ENCODE measurements around the gene SLC6A6. TPM values are rescaled to one million over a fixed set of nuclear protein-coding genes. Genes with fewer than 3 reads are reported as not detected.

SLC6A6 gene
- total RNA-seq, 1 experiment from 2014 or later = 72.6 TPM

DNA sequence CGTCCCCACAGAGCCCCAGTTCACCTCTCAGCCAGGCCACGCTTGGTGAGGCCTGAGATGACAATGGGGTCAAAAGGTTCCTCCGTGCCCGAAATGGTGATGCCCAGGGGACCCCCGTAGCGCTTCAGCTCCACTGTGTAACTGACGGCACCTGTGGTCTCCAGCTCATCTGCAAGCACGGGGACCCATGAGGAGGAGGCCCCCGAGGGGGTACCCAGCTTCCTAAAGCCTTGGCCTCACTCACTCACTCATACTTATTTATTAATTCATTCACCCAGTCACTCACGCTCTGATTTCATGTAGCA is 107.3 kb downstream of the SLC6A6 start:
- Histone ChIP-seq H2BK15ac (ENCODE audit: low read depth, low read length) (no peak overlapping the region), H3K27me3 (ENCODE audit: insufficient read depth, low read length) (no peaks in the 10 kb centered on the region), H3K23me2 (ENCODE audit: insufficient read length, low read depth, low read length, poor library complexity, severe bottlenecking) (no peaks in the 10 kb centered on the region), H3T11ph (ENCODE audit: low read length) (no peak overlapping the region), H3K79me2 (ENCODE audit: insufficient read depth, low read length) (no peaks in the 10 kb centered on the region), H3K9ac (ENCODE audit: extremely low read depth, insufficient read length, low read length) (no peak overlapping the region), H3K27ac (ENCODE audit: insufficient read length, low read depth, low read length) (no peak overlapping the region), H2BK12ac (ENCODE audit: insufficient read length, low read depth, low read length) (no peak overlapping the region), H3K14ac (ENCODE audit: insufficient read depth, low read length) (no peak overlapping the region), H2AFZ (ENCODE audit: low read length) (no peak overlapping the region), H2BK120ac (ENCODE audit: low read depth, low read length, poor library complexity, severe bottlenecking) (no peak overlapping the region), H2AK5ac (ENCODE audit: insufficient read length, low read length) (no peak overlapping the region), H4K91ac (ENCODE audit: insufficient read length, low read depth, low read length) (no peak overlapping the region), H4K5ac (ENCODE audit: insufficient read length, low read depth, low read length) (no peak overlapping the region), H3K56ac (ENCODE audit: insufficient read length, low read depth, low read length) (no peak overlapping the region), H3K23ac (ENCODE audit: insufficient read length, low read depth, low read length) (no peak overlapping the region), H3K4me1 (ENCODE audit: insufficient read depth, low read length) (no peaks in the 10 kb centered on the region; the same call in 1 of the 2 replicates), H4K20me1 (ENCODE audit: control insufficient read depth, insufficient read depth, insufficient read length) (no peaks in the 10 kb centered on the region), H3K9me3 (ENCODE audit: control insufficient read depth, low read depth, low read length) (no peaks in the 10 kb centered on the region), H2BK5ac (ENCODE audit: insufficient read length, low read length) (no peak overlapping the region), H3K4ac (ENCODE audit: low read depth, low read length) (no peak overlapping the region), H3K4me2 (ENCODE audit: insufficient read depth, insufficient read length, low read length) (no peak overlapping the region), H3K79me1 (ENCODE audit: insufficient read depth, low read depth, low read length, poor library complexity, severe bottlenecking) (no peaks in the 10 kb centered on the region), H4K8ac (replicated peaks; ENCODE audit: insufficient read length, low read depth, low read length) (no peak overlapping the region), H3K18ac (ENCODE audit: insufficient read length, low read depth, low read length) (no peak overlapping the region), H2BK20ac (ENCODE audit: low read depth, low read length, poor library complexity, severe bottlenecking) (no peak overlapping the region)
- TF ChIP-seq, protein P1, sequence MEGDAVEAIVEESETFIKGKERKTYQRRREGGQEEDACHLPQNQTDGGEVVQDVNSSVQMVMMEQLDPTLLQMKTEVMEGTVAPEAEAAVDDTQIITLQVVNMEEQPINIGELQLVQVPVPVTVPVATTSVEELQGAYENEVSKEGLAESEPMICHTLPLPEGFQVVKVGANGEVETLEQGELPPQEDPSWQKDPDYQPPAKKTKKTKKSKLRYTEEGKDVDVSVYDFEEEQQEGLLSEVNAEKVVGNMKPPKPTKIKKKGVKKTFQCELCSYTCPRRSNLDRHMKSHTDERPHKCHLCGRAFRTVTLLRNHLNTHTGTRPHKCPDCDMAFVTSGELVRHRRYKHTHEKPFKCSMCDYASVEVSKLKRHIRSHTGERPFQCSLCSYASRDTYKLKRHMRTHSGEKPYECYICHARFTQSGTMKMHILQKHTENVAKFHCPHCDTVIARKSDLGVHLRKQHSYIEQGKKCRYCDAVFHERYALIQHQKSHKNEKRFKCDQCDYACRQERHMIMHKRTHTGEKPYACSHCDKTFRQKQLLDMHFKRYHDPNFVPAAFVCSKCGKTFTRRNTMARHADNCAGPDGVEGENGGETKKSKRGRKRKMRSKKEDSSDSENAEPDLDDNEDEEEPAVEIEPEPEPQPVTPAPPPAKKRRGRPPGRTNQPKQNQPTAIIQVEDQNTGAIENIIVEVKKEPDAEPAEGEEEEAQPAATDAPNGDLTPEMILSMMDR (conservative IDR thresholded peaks at IDR 0.05) = no peak
- peaks cover 10% of the 10 kb centered on the region for H3K27me3 Mint-ChIP-seq (ENCODE audit: low read depth)
- H3K36me3 Mint-ChIP-seq (ENCODE audit: insufficient read depth in 1 of 3, low read depth in 3 of 3) = no peaks in the 10 kb centered on the region; a peak in 1 of 7 replicates
- no peak for DNase-seq
- no peak overlapping the region for H3K4me3 Mint-ChIP-seq
- H3K27ac Mint-ChIP-seq = no peak overlapping the region
- H3K9me3 Mint-ChIP-seq = no peaks in the 10 kb centered on the region
- H3K4me1 Mint-ChIP-seq = peaks cover 9% of the 10 kb centered on the region in 2 experiments
- no CpG with 5 or more reads among the region's 10 CpGs for whole genome bisulfite sequencing (ENCODE audit: extremely low coverage, insufficient read length, low lambda C conversion rate)

All from H9 (cell line).